HL-60 (cell line): Measurements from ENCODE around the gene TM7SF3.

Experiments
- DNase-seq, 2 experiments: peaks; one replicate each; pipeline ENCODE4 v3.0.0-alpha.2; 2010 to 2020; ENCODE audit warnings: low read depth in 1 of 2, low spot score in 1 of 2
- H3K27ac ChIP-seq: fragments of 250-450 bp; sonication (Bioruptor Pico); replicated peaks from 2 replicates; pipeline ENCODE4 v1.5.1; 2020; ENCODE audit warnings: mild to moderate bottlenecking, moderate library complexity
- H3K27me3 ChIP-seq: fragments of 250-450 bp; sonication (Bioruptor Pico); 2 replicates; pipeline ENCODE4 v1.5.1; 2021; ENCODE audit warnings: mild to moderate bottlenecking, moderate library complexity; ENCODE audit not compliant: insufficient read depth, poor library complexity, severe bottlenecking
- H3K4me3 ChIP-seq: replicated peaks from 2 replicates; pipeline ENCODE4 v1.5.1; 2011; ENCODE audit warnings: mild to moderate bottlenecking, control low read depth, low read length; ENCODE audit not compliant: insufficient read depth
- CTCF ChIP-seq: IDR thresholded peaks from one replicate; pipeline ENCODE4 v1.5.1; 2011; ENCODE audit warnings: low read length, control low read depth, inconsistent platforms; ENCODE audit not compliant: insufficient read depth
- GABPA ChIP-seq: IDR thresholded peaks from 2 replicates; pipeline ENCODE4 v1.6.1; 2012; ENCODE audit warnings: low read depth
- POLR2AphosphoS5 ChIP-seq: IDR thresholded peaks from 2 replicates; pipeline ENCODE4 v1.6.1; 2012; ENCODE audit warnings: low read depth
- REST ChIP-seq: IDR thresholded peaks from 2 replicates; pipeline ENCODE4 v1.6.1; 2012; ENCODE audit warnings: low read depth; ENCODE audit not compliant: insufficient replicate concordance
- SPI1 ChIP-seq: IDR thresholded peaks from 2 replicates; pipeline ENCODE4 v1.6.1; 2012; ENCODE audit warnings: low read depth, mild to moderate bottlenecking, borderline replicate concordance

Gene TM7SF3

GRCh38 chr12:26928661-26929060 lies 85.5 kb downstream of the TM7SF3 start:
- no peak for DNase-seq
- TF ChIP-seq GABPA (no peak), REST (no peak), SPI1 (no peak), POLR2AphosphoS5 (no peak), CTCF (no peak)
- Histone ChIP-seq H3K4me3 (no peak overlapping the region), H3K27me3 (no peaks in the 10 kb centered on the region), H3K27ac (no peak overlapping the region)
